NOMO-1 treated with dmso at 0.1 percent for 144 hours (cell line): Measurements from ENCODE around the gene DEFB132.
"Not testable (repeated sequence)": the region's sequence is repeated elsewhere in the genome, so short reads cannot be mapped to it uniquely, and the experiment has no call there.

ENCODE experiments used
- DNase-seq: peaks from one replicate; lab custom pipeline; 2025; ENCODE audit not compliant: unreplicated experiment; lab: John Stamatoyannopoulos, UW

DEFB132 gene

DNA sequence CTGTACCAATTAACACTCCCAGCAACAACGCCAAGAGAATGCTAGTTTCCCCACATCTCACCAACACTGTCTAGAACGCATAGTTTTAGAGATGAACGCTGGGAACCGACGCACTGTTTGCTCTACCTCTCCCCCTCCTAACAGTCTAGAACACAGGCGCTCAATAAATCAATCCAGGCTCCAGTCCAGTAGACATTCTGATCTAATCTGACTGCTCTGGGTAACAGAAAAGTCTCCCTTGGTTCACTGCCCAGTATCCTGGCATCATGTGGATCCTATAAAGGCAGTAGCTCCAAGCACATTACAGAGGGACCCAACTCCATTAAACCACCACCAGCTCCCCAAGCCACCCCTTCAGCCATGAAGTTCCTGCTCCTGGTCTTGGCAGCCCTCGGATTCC, at the start of gene DEFB132:
TSS of gene DEFB132 (plus strand) at position 306 of the 400 bp plus-strand sequence. CDS start at position 361, 55 bp downstream.
- no peak for DNase-seq

- peak; percentile 2 for DNase-seq
These were observed 48.5 kb upstream of the DEFB132 start for GRCh38 chr20:208942-209566.

GRCh38 chr20:210809-211502, 46.6 kb upstream of the DEFB132 start:
- no peak for DNase-seq

DNA sequence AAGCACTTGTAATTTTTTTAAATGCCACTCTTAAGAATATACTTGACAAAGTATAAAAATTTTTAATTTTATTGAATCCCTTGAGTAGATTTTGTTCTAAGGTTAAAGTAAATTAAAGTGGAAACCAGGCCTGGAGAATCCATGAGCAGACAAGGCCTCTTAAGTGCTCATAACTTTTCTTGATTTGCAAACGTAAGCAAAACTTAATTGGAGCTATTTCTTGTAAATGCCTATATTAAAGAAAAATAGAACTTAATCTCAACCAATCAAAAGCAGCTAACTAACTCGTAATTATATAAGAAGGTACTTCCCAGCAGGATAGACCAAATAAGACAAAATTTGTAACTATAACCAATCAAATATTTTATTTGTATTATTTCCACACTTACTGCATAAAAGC, 43.1 kb upstream of the DEFB132 start:
- no peak for DNase-seq

DNA sequence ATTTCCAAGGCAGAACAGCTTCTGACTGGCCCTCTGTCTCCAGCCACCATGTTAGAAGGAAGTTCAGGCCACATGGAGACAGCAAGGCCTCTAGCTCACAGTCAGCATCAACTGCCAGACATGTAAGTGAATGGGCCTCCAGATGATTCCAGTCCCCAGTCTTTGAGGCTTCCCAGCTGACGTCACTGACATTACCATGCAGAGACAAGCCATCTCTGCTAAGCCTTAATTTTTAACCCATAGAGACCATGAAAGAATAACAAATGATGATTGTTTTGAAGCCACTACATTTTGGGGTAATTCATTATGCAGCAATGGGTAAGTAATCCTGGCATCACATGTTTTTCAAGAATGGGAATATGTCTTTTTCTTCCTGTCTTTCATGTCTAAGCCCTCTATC, 41.7 kb upstream of the DEFB132 start:
- no peak for DNase-seq

DNA sequence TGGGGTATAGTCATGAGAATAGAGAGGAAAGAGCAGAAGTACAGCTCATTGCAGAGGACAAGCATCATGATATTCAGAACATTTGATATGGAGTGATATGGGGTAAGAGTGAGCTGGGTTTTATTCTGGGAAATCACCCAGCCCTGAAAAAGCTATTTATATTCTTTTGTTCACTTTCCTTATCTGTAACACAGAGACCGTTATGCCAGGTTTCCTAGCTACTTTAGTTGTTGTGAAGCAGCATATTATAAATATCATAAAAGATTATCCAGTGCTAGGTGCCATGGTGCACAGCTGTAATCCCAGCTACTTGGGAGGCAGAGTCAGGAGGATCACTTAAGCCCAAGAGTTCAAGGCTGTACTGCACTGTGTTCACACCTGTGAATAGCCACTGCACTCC, 40.3 kb upstream of the DEFB132 start:
- no peak for DNase-seq

DNA sequence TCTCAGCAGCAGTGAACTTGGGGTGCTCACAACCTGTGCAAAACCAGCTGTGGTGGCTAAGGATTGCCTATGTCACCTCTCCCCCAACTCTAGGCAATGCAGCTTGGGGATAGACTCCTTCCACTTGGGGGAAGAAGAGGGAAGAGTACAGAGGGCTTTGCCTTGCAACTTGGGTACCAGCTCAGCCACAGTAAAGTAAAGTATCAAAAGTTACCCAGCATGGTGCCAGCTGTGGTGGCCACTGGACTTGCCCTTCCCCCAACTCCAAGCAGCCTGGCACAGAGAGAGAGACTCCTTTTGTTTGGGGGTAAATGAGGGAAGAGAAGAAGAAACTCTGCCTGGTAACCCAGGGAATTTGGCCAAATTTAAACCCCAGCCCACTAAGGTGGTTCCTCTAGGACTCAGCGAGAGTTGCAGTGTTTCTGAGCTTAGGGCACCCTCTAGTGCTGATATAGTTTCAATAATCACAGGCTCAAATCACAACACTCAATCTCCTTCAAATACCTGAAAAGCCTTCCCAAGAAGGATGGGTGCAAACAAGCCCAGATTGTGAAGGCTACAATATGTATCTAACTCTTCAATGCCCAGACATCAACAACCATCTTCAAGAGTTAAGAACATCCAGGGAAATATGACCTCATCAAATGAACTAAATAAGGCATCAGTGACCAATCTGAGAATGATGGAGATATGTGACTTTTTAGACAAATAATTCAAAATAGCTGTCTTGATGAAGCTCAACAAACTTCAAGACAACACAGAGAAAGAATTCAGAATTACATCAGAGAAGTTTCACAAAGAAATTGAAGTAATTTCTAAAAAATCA, 38.0 kb upstream of the DEFB132 start:
- no peak for DNase-seq

GRCh38 chr20:221258-221830, 36.2 kb upstream of the DEFB132 start:
- no peak for DNase-seq

- not testable (repeated sequence) for DNase-seq
These were observed 31.6 kb upstream of the DEFB132 start for GRCh38 chr20:225879-226278.

DNA sequence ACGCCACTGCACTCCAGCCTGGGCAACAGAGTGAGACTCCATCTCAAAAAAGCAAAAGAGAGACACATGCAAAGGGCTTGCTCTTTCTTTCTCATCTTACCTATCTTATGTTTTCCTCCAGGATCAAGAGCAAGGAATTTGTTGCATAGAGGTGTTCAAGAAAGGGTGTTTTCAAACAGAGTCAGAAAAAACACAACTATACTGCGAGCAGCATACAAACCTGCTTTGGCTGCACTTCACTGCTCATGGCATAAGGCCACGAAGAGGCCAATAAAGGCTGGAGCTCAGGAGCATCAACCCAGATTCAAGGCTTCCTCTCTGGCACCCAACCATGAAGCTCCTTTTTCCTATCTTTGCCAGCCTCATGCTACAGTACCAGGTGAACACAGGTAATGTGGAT, 30.6 kb upstream of the DEFB132 start, which contains the start of gene DEFB129:
TSS of gene DEFB129 (plus strand) at position 301 of the 400 bp plus-strand sequence. CDS start at position 332, 31 bp downstream.
- DNase-seq, result no peak

DNA sequence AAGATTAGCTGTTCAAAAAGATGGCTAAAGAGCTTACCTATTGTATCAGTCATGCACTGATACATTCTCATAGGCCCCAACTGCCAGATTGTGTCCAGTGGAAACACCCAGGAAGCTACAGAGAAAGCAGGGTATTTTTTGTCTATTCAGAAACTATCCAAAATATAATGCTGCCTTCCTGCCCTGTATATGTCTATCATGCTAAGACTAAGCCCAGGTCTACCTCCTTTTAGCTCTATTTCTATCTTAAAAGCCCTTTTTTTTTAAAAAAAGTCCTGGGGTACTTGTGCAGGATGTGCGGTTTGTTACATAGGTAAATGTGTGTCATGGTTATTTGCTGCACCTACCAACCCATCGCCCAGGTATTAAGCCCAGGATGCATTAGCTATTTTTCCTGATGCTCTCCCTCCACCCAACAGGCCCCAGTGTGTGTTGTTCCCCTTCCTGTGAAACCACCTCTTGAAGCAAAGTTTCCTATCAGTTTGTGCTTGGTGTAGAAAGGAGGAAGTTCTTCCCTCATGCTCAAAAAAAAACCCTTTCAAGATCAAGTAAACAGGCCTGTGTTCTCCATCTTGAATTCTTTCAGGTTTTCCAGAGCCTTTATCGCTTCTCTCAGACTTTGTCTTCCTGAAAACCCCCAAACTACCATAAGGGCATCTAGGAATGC, 30.0 kb upstream of the DEFB132 start:
- DNase-seq, result peak; percentile 45

DNA sequence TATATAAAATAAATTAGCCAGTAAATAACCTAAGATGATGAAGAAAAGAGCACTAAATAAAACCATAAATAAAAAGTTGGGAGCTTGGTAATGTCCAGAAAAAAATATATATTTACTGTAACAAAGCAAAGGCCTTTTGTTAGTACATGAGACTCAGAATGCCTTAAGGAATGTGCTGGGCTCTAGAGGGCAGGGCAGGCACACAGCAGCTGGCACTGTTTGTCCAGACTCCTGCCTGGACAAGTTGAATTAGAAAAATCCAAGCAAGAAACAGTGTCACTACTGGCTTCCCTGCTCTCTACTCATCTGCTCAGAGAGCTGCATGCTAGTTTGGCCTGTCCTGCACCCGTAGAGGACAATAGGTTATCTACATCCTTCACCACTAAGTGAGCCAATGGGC, 21.6 kb upstream of the DEFB132 start:
- DNase-seq, result no peak

DNA sequence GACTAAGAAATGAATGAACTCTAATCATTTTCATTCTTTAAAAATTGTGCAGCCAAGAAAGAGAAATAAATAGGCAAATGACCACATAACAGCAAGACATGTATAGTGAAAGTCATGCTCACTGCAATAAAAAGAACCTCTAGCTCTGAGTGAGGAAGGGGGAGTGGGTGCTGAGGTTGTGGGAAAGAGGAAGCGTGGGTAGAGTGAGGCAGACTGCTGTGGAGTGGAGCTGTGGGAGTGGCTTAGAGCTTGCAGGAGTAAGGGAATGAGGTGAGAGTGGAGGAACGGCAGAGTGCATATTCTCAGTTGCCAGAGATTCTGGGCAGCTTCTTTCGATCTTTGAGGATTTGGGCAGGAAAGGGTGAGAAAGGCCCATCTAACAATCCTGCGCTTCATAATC, 20.0 kb upstream of the DEFB132 start:
- peak; percentile 53 for DNase-seq

GRCh38 chr20:237929-238328, 19.6 kb upstream of the DEFB132 start:
- no peak for DNase-seq

- no peak for DNase-seq
These were observed 14.6 kb upstream of the DEFB132 start for GRCh38 chr20:242905-243304.

DNA sequence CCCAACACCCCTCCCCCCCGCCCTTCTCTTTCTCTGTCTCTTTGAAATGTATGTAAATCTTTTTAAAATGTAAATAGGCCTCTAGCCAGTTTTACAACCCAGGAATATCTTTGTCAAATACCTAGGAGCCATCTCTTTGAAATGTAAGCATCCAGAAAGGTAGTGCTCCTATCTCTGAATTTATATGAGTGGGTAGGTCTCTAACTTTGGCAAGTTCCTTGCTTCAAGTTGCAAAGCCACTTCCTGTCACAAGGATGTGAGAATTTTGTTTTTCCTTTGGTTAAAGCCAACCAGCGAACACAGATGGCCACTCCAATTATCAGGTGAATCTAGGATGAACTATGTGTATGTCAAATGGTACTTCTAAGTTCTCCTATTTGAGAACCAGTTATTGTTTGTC, 6.2 kb upstream of the DEFB132 start:
- no peak for DNase-seq

DNA sequence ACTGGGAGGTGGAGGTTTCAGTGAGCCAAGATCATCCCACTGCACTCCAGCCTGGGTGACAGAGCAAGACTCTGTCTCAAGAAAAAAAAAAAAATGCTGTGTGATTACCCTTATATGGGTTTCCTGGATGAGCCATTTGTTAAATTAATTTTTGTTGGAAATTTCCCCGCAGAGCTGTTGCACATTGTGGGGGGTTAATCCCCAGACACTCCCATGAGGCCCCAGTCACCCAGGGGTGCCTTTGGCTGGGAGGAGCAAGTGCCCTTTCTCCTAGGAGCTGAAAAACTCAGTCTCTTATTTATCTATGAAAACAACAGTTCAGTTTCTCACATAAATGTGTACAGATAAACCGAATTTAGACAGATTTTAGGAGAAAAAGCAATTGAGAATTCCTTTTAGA, 4.7 kb upstream of the DEFB132 start:
- DNase-seq, result no peak

GRCh38 chr20:253447-253846, 4.1 kb upstream of the DEFB132 start:
- not testable (repeated sequence) for DNase-seq

- no peak for DNase-seq
These were observed 840 bp downstream of the DEFB132 start for GRCh38 chr20:258269-258858.

- no peak for DNase-seq
These were observed 1.4 kb downstream of the DEFB132 start for GRCh38 chr20:258963-259362.

DNA sequence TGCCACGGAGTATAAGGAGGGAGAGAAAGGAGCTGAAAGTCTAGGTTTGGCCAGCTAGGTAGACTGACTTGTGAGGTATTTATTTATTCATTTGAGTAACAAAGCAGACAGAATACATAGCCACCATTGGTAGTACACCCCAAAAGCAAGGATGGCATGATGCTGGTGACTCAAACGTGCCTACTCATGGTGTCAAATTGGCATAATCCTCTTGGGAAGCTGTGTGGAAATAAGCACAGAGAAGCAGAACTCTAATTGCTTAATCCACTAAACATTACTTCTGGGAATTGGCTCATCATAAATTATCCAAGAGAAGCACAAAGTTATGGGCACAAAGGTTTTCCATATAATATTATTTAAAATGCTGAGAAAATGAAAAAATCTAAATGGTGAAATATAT, 2.5 kb downstream of the DEFB132 start:
- no peak for DNase-seq
